Measurements from ENCODE around the gene SRPK2. TPM values are rescaled to one million over a fixed set of nuclear protein-coding genes. Genes with fewer than 3 reads are reported as not detected.

The SRPK2 gene
- polyA plus RNA-seq, 1 of the 3 experiments (the other 2 are of a cell fraction): 15.4 TPM

- Histone ChIP-seq H3K9me3 (no peaks in the 10 kb centered on the region), H3F3A (replicated peaks; ENCODE audit: insufficient read depth) (peaks cover 10% of the 10 kb centered on the region), H3K4me3 (ENCODE audit: low read depth in 2 of 2, low read length in 1 of 2) (no peak overlapping the region), H3K4me2 (no peak overlapping the region), H3K9me2 (no peaks in the 10 kb centered on the region), H3K79me2 (ENCODE audit: insufficient read depth) (peaks cover 98% of the 10 kb centered on the region), H3K9ac (no peak overlapping the region), H4K20me1 (ENCODE audit: insufficient read depth) (peaks cover 68% of the 10 kb centered on the region), H3K4me1 (ENCODE audit: control insufficient read depth in 1 of 2, insufficient read depth in 2 of 2, low read depth in 1 of 2, low read length in 1 of 2) (peaks cover 3 to 5% of the 10 kb centered on the region in 2 experiments; a peak in 2 of 4 replicates), H3K27me3 (ENCODE audit: insufficient read depth) (no peaks in the 10 kb centered on the region), H3K36me3 (replicated peaks in 1 of 2; ENCODE audit: control insufficient read depth in 1 of 2, insufficient read depth in 2 of 2, low read length in 1 of 2) (peaks cover 0 to 5% of the 10 kb centered on the region in 2 experiments), H3K27ac (ENCODE audit: low read depth in 2 of 2, low read length in 1 of 2) (no peak overlapping the region), H2AFZ (ENCODE audit: low read depth) (no peak overlapping the region)
- CTCF ChIA-PET: interaction anchor here (0.6 to 1.3 kb wide), 5 partner anchors 13 to 453 kb away, joined by 3 to 4 read pairs (median 3); no protein-coding TSS in a partner anchor
- WGBS (ENCODE audit: low lambda C conversion rate): 97% methylated on average over 25 of the region's 25 CpGs
- no peak for TF ChIP-seq GABPA (IDR thresholded peaks at IDR 0.05; ENCODE audit: low read depth)
- TF ChIP-seq POLR2AphosphoS5 (IDR thresholded peaks at IDR 0.05; ENCODE audit: low read depth, low read length): no peak
- TF ChIP-seq ZBTB33 (IDR thresholded peaks at IDR 0.05; ENCODE audit: borderline replicate concordance, low read depth): no peak
- no peak for TF ChIP-seq JUND (IDR thresholded peaks at IDR 0.05)
- no peak for TF ChIP-seq MAX (IDR thresholded peaks at IDR 0.05; ENCODE audit: low read depth)
- no peak for TF ChIP-seq ELF1 (IDR thresholded peaks at IDR 0.05)
- no peak for TF ChIP-seq MEF2A (IDR thresholded peaks at IDR 0.05; ENCODE audit: borderline replicate concordance, low read depth)
- no peak for TF ChIP-seq RCOR1 (IDR thresholded peaks at IDR 0.05; ENCODE audit: low read length)
- no peak for TF ChIP-seq RFX5 (IDR thresholded peaks at IDR 0.05; ENCODE audit: low read length)
- no peak for TF ChIP-seq SMC3 (IDR thresholded peaks at IDR 0.05; ENCODE audit: low read depth, low read length)
- no peak for TF ChIP-seq TEAD4 (IDR thresholded peaks at IDR 0.05; ENCODE audit: borderline replicate concordance, insufficient read depth)
- no peak for TF ChIP-seq TCF12 (IDR thresholded peaks at IDR 0.05)
- no peak for TF ChIP-seq YY1 (IDR thresholded peaks at IDR 0.05; ENCODE audit: low read depth)
- no peak for TF ChIP-seq TAF1 (IDR thresholded peaks at IDR 0.05; ENCODE audit: borderline replicate concordance, low read depth, low read length)
- TF ChIP-seq FOXJ3 (CRISPR knock-in tag; IDR thresholded peaks at IDR 0.05): no peak
- no peak for TF ChIP-seq MXI1 (IDR thresholded peaks at IDR 0.05; ENCODE audit: low read depth, low read length)
- no peak for TF ChIP-seq EZH2phosphoT487 (IDR thresholded peaks at IDR 0.05; ENCODE audit: borderline replicate concordance, low read depth)
- no peak for TF ChIP-seq CHD2 (IDR thresholded peaks at IDR 0.05; ENCODE audit: low read length, partially characterized antibody)
- DNase-seq: no peak
- POLR2A ChIA-PET: interaction anchor here (0.6 to 1.0 kb wide), 2 partner anchors 9 to 12 kb away, joined by 3 read pairs; no protein-coding TSS in a partner anchor
Observed at GRCh38 chr7:105365541-105366534, 22.9 kb downstream of the SRPK2 start.

Data from SK-N-SH (cell line).